Ecto neural progenitor cell (in vitro differentiated cells): ENCODE measurements around the gene RGS8.

Experiments used
- DNase-seq: peaks from one replicate; pipeline ENCODE4 v3.0.0-alpha.2; 2018; ENCODE audit warnings: low spot score

Gene RGS8

GRCh38 chr1:182671750-182672486 lies 12.5 kb downstream of the RGS8 start:
- no peak for DNase-seq

- no peak for DNase-seq
These were observed 14.2 kb downstream of the RGS8 start for GRCh38 chr1:182670032-182670749.

GRCh38 chr1:182669266-182669665 lies 15.1 kb downstream of the RGS8 start:
- no peak for DNase-seq

GRCh38 chr1:182668521-182669054 lies 15.8 kb downstream of the RGS8 start:
- DNase-seq = no peak

GRCh38 chr1:182667848-182668505 lies 16.4 kb downstream of the RGS8 start:
- DNase-seq = no peak

GRCh38 chr1:182666706-182667105 lies 17.7 kb downstream of the RGS8 start:
- no peak for DNase-seq

GRCh38 chr1:182664296-182664695 lies 20.1 kb downstream of the RGS8 start:
- no peak for DNase-seq

- no peak for DNase-seq
These were observed 21.4 kb downstream of the RGS8 start for GRCh38 chr1:182662956-182663355.

- DNase-seq = no peak
These were observed 22.1 kb downstream of the RGS8 start for GRCh38 chr1:182662121-182662890.

GRCh38 chr1:182658055-182658454 lies 26.3 kb downstream of the RGS8 start:
- no peak for DNase-seq

GRCh38 chr1:182656842-182657397 lies 27.5 kb downstream of the RGS8 start:
- DNase-seq = no peak

- no peak for DNase-seq
These were observed 30.4 kb downstream of the RGS8 start for GRCh38 chr1:182653986-182654385.

- no peak for DNase-seq
These were observed 31.5 kb downstream of the RGS8 start for GRCh38 chr1:182652933-182653332.

GRCh38 chr1:182651339-182651724 lies 33.1 kb downstream of the RGS8 start:
- DNase-seq = no peak

- DNase-seq = no peak
These were observed 33.6 kb downstream of the RGS8 start for GRCh38 chr1:182650678-182651338.

GRCh38 chr1:182649041-182649440 lies 35.3 kb downstream of the RGS8 start:
- DNase-seq = no peak

GRCh38 chr1:182646739-182647138 lies 37.6 kb downstream of the RGS8 start:
- DNase-seq = no peak

- no peak for DNase-seq
These were observed 39.5 kb downstream of the RGS8 start for GRCh38 chr1:182644886-182645285.

GRCh38 chr1:182643699-182644098 lies 40.7 kb downstream of the RGS8 start:
- DNase-seq = no peak

- DNase-seq = no peak
These were observed 41.9 kb downstream of the RGS8 start for GRCh38 chr1:182642461-182642860.

GRCh38 chr1:182641561-182641960 lies 42.8 kb downstream of the RGS8 start:
- no peak for DNase-seq
